Endothelial cell (in vitro differentiated cells): ENCODE data around the gene OOSP2. TPM values are rescaled to one million over a fixed set of nuclear protein-coding genes. Genes with fewer than 3 reads are reported as not detected.
"Not testable (repeated sequence)": the region's sequence is repeated elsewhere in the genome, so short reads cannot be mapped to it uniquely, and the experiment has no call there.

Source experiments
- DNase-seq: peaks from one replicate; pipeline ENCODE4 v3.0.0; 2021; ENCODE audit warnings: low spot score
- H3K27ac Mint-ChIP-seq: one replicate; pipeline ENCODE4 v1.8.0; 2021; ENCODE audit warnings: mixed read lengths, inconsistent platforms; ENCODE audit not compliant: unreplicated experiment
- H3K27me3 Mint-ChIP-seq: one replicate; pipeline ENCODE4 v1.8.0; 2021; ENCODE audit warnings: mild to moderate bottlenecking, moderate library complexity, mixed read lengths, inconsistent platforms; ENCODE audit not compliant: unreplicated experiment
- H3K36me3 Mint-ChIP-seq: one replicate; pipeline ENCODE4 v1.8.0; 2021; ENCODE audit warnings: mild to moderate bottlenecking, low read depth, mixed read lengths, inconsistent platforms; ENCODE audit not compliant: unreplicated experiment
- H3K4me1 Mint-ChIP-seq: one replicate; pipeline ENCODE4 v1.8.0; 2021; ENCODE audit warnings: mild to moderate bottlenecking, mixed read lengths, inconsistent platforms; ENCODE audit not compliant: unreplicated experiment
- H3K4me3 Mint-ChIP-seq: one replicate; pipeline ENCODE4 v1.8.0; 2021; ENCODE audit warnings: mild to moderate bottlenecking, mixed read lengths, inconsistent platforms; ENCODE audit not compliant: unreplicated experiment
- H3K9me3 Mint-ChIP-seq: one replicate; pipeline ENCODE4 v1.8.0; 2021; ENCODE audit warnings: mixed read lengths, inconsistent platforms; ENCODE audit not compliant: unreplicated experiment
- CTCF ChIP-seq: fragments of 200-600 bp; sonication (generic); IDR thresholded peaks from one replicate; pipeline ENCODE4 v1.5.0; 2021; ENCODE audit warnings: antibody characterized with exemption; ENCODE audit not compliant: unreplicated experiment
- total RNA-seq: library from RNA; stranded (reverse); fragmentation: NEBNext Ultra II Directional; extraction: Animal tissue kit (Norgen Biotek cat#: 25700); gene quantifications from one replicate; pipeline ENCODE4 v1.2.1, GENCODE V29; 2021; ENCODE audit not compliant: unreplicated experiment

OOSP2 gene
- total RNA-seq, 1 donor from 2014 or later = not detected

GRCh38 chr11:60064111-60064510 lies 23.9 kb downstream of the OOSP2 start:
- no peak overlapping the region for H3K4me3 Mint-ChIP-seq
- no peak for DNase-seq
- H3K4me1 Mint-ChIP-seq = no peaks in the 10 kb centered on the region
- no peak for TF ChIP-seq CTCF
- H3K36me3 Mint-ChIP-seq = no peaks in the 10 kb centered on the region
- no peaks in the 10 kb centered on the region for H3K27me3 Mint-ChIP-seq
- no peak overlapping the region for H3K27ac Mint-ChIP-seq
- no peaks in the 10 kb centered on the region for H3K9me3 Mint-ChIP-seq

GRCh38 chr11:60065801-60066200 lies 25.6 kb downstream of the OOSP2 start:
- Mint-ChIP-seq H3K27ac (no peak overlapping the region), H3K36me3 (no peaks in the 10 kb centered on the region), H3K4me1 (no peaks in the 10 kb centered on the region), H3K4me3 (no peak overlapping the region), H3K9me3 (no peaks in the 10 kb centered on the region), H3K27me3 (no peaks in the 10 kb centered on the region)
- TF ChIP-seq CTCF = no peak
- no peak for DNase-seq

GRCh38 chr11:60069450-60069849 lies 29.2 kb downstream of the OOSP2 start:
- Mint-ChIP-seq H3K27me3 (no peaks in the 10 kb centered on the region), H3K36me3 (no peaks in the 10 kb centered on the region), H3K27ac (no peak overlapping the region), H3K9me3 (no peaks in the 10 kb centered on the region), H3K4me3 (no peak overlapping the region), H3K4me1 (no peaks in the 10 kb centered on the region)
- no peak for DNase-seq
- no peak for TF ChIP-seq CTCF

- not testable (repeated sequence) for H3K27me3 Mint-ChIP-seq, H3K27ac Mint-ChIP-seq, DNase-seq, H3K4me1 Mint-ChIP-seq, H3K4me3 Mint-ChIP-seq, H3K36me3 Mint-ChIP-seq, H3K9me3 Mint-ChIP-seq
These were observed 31.4 kb downstream of the OOSP2 start for GRCh38 chr11:60071644-60072043.

GRCh38 chr11:60077216-60077817 lies 37.1 kb downstream of the OOSP2 start:
- no peaks in the 10 kb centered on the region for H3K9me3 Mint-ChIP-seq
- no peak overlapping the region for H3K4me3 Mint-ChIP-seq
- peaks cover 3% of the 10 kb centered on the region for H3K27me3 Mint-ChIP-seq

More at GRCh38 chr11:60077216-60077817, 37.1 kb downstream of the OOSP2 start:
- no peaks in the 10 kb centered on the region for H3K36me3 Mint-ChIP-seq
- DNase-seq = no peak
- peaks cover 6% of the 10 kb centered on the region for H3K4me1 Mint-ChIP-seq
- TF ChIP-seq CTCF = no peak
- no peak overlapping the region for H3K27ac Mint-ChIP-seq
